GM12892 (cell line): ENCODE measurements around the gene NIFK.

Experiments
- POLR2A ChIP-seq: IDR thresholded peaks from 2 replicates; pipeline ENCODE4 v1.6.1; 2011; ENCODE audit warnings: low read depth, low read length, control low read depth
- POLR2AphosphoS5 ChIP-seq: IDR thresholded peaks from 2 replicates; pipeline ENCODE4 v1.6.1; 2011; ENCODE audit warnings: low read depth, low read length, control low read depth

- no peak for TF ChIP-seq POLR2A
- no peak for TF ChIP-seq POLR2AphosphoS5
Measured at GRCh38 chr2:121746071-121746578, 9.4 kb upstream of the NIFK start.
